H1 (cell line): Measurements from ENCODE around the gene LDAH. TPM values are rescaled to one million over a fixed set of nuclear protein-coding genes. Genes with fewer than 3 reads are reported as not detected.

Experiments
- ATF2 ChIP-seq: IDR thresholded peaks from 2 replicates; pipeline ENCODE4 v1.6.1; 2012; ENCODE audit warnings: low read length, inconsistent platforms
- NRF1 ChIP-seq: IDR thresholded peaks from 2 replicates; pipeline ENCODE4 v1.6.1; 2011; ENCODE audit warnings: mild to moderate bottlenecking, low read depth, low read length, improper control_type of control experiment
- POU5F1 ChIP-seq: IDR thresholded peaks from 2 replicates; pipeline ENCODE4 v1.6.1; 2011; ENCODE audit warnings: low read depth, mild to moderate bottlenecking, low read length, moderate library complexity
- SAP30 ChIP-seq: fragments of 300-600 bp; sonication (generic); IDR thresholded peaks from 2 replicates; pipeline ENCODE4 v1.7.1; 2012; ENCODE audit warnings: low read length, moderate library complexity, mild to moderate bottlenecking, inconsistent platforms; ENCODE audit not compliant: insufficient read depth, insufficient replicate concordance
- polyA plus RNA-seq, 7 experiments: library from polyadenylated mRNA; depleted of rRNA in 3 of 7; stranded (reverse) in 5 of 7; unstranded in 2 of 7; fragments of >200 nt in 5 of 7; fragments of 200-250 nt in 2 of 7; gene quantifications; 1 replicate in 5 of 7; 2 replicates in 1 of 7; 4 replicates in 1 of 7; pipeline versions ENCODE4 v1.2.1 to v1.2.3, GENCODE V29; 2011 to 2013; ENCODE audit warnings: missing spikeins in 2 of 7, mixed read lengths in 2 of 7
- total RNA-seq: library from RNA; stranded (reverse); fragmentation: NEBNext Ultra II Directional; extraction: Animal tissue kit (Norgen Biotek cat#: 25700); gene quantifications from 2 replicates; pipeline ENCODE4 v1.2.1, GENCODE V29; 2021

Gene LDAH
- total and polyA plus RNA-seq, 2 of the 8 experiments (the other 6 are each of a cell fraction or from before 2014, with no cell fraction given): 10.9 to 26.3 TPM

- TF ChIP-seq POU5F1: no peak
- no peak for TF ChIP-seq SAP30
- TF ChIP-seq ATF2: no peak
- TF ChIP-seq NRF1: no peak
- TF ChIP-seq, all 59 proteins: peak for 0
Measured at GRCh38 chr2:20723543-20723942, 99.4 kb downstream of the LDAH start (continued).
